IMR-90 (cell line): ENCODE results near the gene ASPG. TPM values are rescaled to one million over a fixed set of nuclear protein-coding genes. Genes with fewer than 3 reads are reported as not detected.
A peak's percentile ranks its signal among the peaks of the same experiment; 100 is the strongest.

Experiments used
- ATAC-seq: fragments of 200-7000 bp; cut with Tn5 transposase; 2 replicates; pipeline ENCODE4 v1.9.1; 2020; ENCODE audit warnings: low read depth, mild to moderate bottlenecking, moderate library complexity
- BruUV-seq: library from RNA; stranded (reverse); fragments of 400-500 nt; replicated peaks from 2 replicates; lab custom pipeline; 2021; lab: Mats Ljungman, UMichigan
- CTCF ChIA-PET: fragments of 300-600 bp; formaldehyde crosslinking; extraction: SDS; loops from one replicate; lab custom pipeline; 2021; ENCODE audit warnings: antibody characterized with exemption; lab: Yijun Ruan, JAX
- POLR2A ChIA-PET: fragments of 300-600 bp; sonication (Branson Sonifier 250); formaldehyde crosslinking; loops from one replicate; lab custom pipeline; 2022; ENCODE audit warnings: antibody characterized with exemption; ENCODE audit not compliant: unreplicated experiment; lab: Charles Lee
- DNase-seq: peaks from one replicate; pipeline ENCODE4 v3.0.0; 2013
- H2AFZ ChIP-seq: replicated peaks from 2 replicates; pipeline ENCODE3; 2013; ENCODE audit warnings: low read length, mild to moderate bottlenecking; ENCODE audit not compliant: poor library complexity
- H2AK5ac ChIP-seq: 2 replicates; pipeline ENCODE4 v1.6.1; 2013; ENCODE audit warnings: low read depth, low read length, inconsistent platforms
- H2AK9ac ChIP-seq: replicated peaks from 2 replicates; pipeline ENCODE3; 2013; ENCODE audit warnings: mild to moderate bottlenecking, low read depth, low read length, moderate library complexity; ENCODE audit not compliant: poor library complexity
- H2BK120ac ChIP-seq: 2 replicates; pipeline ENCODE4 v1.6.1; 2013; ENCODE audit warnings: low read depth, low read length, inconsistent platforms
- H2BK15ac ChIP-seq: 3 replicates; pipeline ENCODE4 v1.6.1; 2013; ENCODE audit warnings: low read depth, low read length, inconsistent platforms
- H2BK20ac ChIP-seq: 2 replicates; pipeline ENCODE4 v1.6.1; 2013; ENCODE audit warnings: low read depth, mild to moderate bottlenecking, inconsistent platforms, low read length, moderate library complexity
- H2BK5ac ChIP-seq: 2 replicates; pipeline ENCODE4 v1.6.1; 2013; ENCODE audit warnings: mild to moderate bottlenecking, low read depth, low read length, inconsistent platforms; ENCODE audit not compliant: poor library complexity, severe bottlenecking
- H3K14ac ChIP-seq: replicated peaks from 2 replicates; pipeline ENCODE4 v1.6.1; 2013; ENCODE audit warnings: low read depth, low read length, inconsistent platforms
- H3K18ac ChIP-seq: 2 replicates; pipeline ENCODE4 v1.6.1; 2013; ENCODE audit warnings: low read depth, low read length, control low read depth
- H3K23ac ChIP-seq: 2 replicates; pipeline ENCODE4 v1.6.1; 2013; ENCODE audit warnings: low read depth, low read length, inconsistent platforms
- H3K27ac ChIP-seq: 2 replicates; pipeline ENCODE4 v1.5.1; 2013; ENCODE audit warnings: mild to moderate bottlenecking, control low read depth, low read length; ENCODE audit not compliant: insufficient read depth
- H3K27me3 ChIP-seq: 2 replicates; pipeline ENCODE4 v1.6.1; 2013; ENCODE audit warnings: low read length; ENCODE audit not compliant: control insufficient read depth, insufficient read depth
- H3K36me3 ChIP-seq: 2 replicates; pipeline ENCODE4 v1.6.1; 2013; ENCODE audit warnings: low read length, mixed read lengths; ENCODE audit not compliant: control insufficient read depth, insufficient read depth
- H3K4ac ChIP-seq: 2 replicates; pipeline ENCODE4 v1.6.1; 2013; ENCODE audit warnings: low read depth, low read length, inconsistent platforms
- H3K4me1 ChIP-seq: 2 replicates; pipeline ENCODE4 v1.6.1; 2013; ENCODE audit warnings: low read length, mixed read lengths; ENCODE audit not compliant: control insufficient read depth, insufficient read depth
- H3K4me2 ChIP-seq: 2 replicates; pipeline ENCODE4 v1.6.1; 2013; ENCODE audit warnings: low read depth, mild to moderate bottlenecking, control low read depth, low read length, moderate library complexity
- H3K4me3 ChIP-seq: 2 replicates; pipeline ENCODE4 v1.5.1; 2013; ENCODE audit warnings: low read depth, mild to moderate bottlenecking, control low read depth, low read length, moderate library complexity; ENCODE audit not compliant: insufficient read depth
- H3K56ac ChIP-seq: 2 replicates; pipeline ENCODE4 v1.6.1; 2013; ENCODE audit warnings: low read length, inconsistent platforms; ENCODE audit not compliant: insufficient read depth; ENCODE audit errors: extremely low read depth
- H3K79me1 ChIP-seq, 2 experiments: 2 replicates each; pipeline ENCODE4 v1.6.1; 2013; ENCODE audit warnings: low read length in 2 of 2, inconsistent platforms in 1 of 2, low read depth in 1 of 2
- H3K9ac ChIP-seq: 2 replicates; pipeline ENCODE4 v1.6.1; 2013; ENCODE audit warnings: low read depth, low read length, control low read depth
- H3K9me1 ChIP-seq: 2 replicates; pipeline ENCODE4 v1.6.1; 2013; ENCODE audit warnings: low read length, inconsistent platforms; ENCODE audit not compliant: insufficient read depth
- H3K9me3 ChIP-seq: 2 replicates; pipeline ENCODE4 v1.6.1; 2013; ENCODE audit warnings: low read length; ENCODE audit not compliant: control insufficient read depth, insufficient read depth
- H4K20me1 ChIP-seq: 2 replicates; pipeline ENCODE4 v1.6.1; 2013; ENCODE audit warnings: low read length, inconsistent platforms; ENCODE audit not compliant: insufficient read depth
- H4K5ac ChIP-seq: 2 replicates; pipeline ENCODE4 v1.6.1; 2013; ENCODE audit warnings: mild to moderate bottlenecking, low read depth, low read length, control low read depth
- H4K8ac ChIP-seq, 2 experiments: 2 replicates each; pipeline ENCODE4 v1.6.1; 2013; ENCODE audit warnings: low read depth in 2 of 2, low read length in 2 of 2, control low read depth in 1 of 2, inconsistent platforms in 1 of 2
- H4K91ac ChIP-seq: 2 replicates; pipeline ENCODE4 v1.6.1; 2013; ENCODE audit warnings: low read depth, low read length, inconsistent platforms; ENCODE audit not compliant: insufficient read depth
- CEBPB ChIP-seq: IDR thresholded peaks from 2 replicates; pipeline ENCODE4 v1.6.1; 2012; ENCODE audit warnings: low read depth, low read length, improper control_type of control experiment
- FOS ChIP-seq: fragments of 150-350 bp; IDR thresholded peaks from 2 replicates; pipeline ENCODE4 v1.6.1; 2016; ENCODE audit warnings: low read depth, low read length
- MAFK ChIP-seq: IDR thresholded peaks from 2 replicates; pipeline ENCODE4 v1.6.1; 2012; ENCODE audit warnings: low read depth, low read length, improper control_type of control experiment
- RAD21 ChIP-seq: IDR thresholded peaks from 2 replicates; pipeline ENCODE4 v1.6.1; 2012; ENCODE audit warnings: low read length, improper control_type of control experiment
- RCOR1 ChIP-seq: IDR thresholded peaks from 2 replicates; pipeline ENCODE4 v1.6.1; 2012; ENCODE audit warnings: mild to moderate bottlenecking, low read length, improper control_type of control experiment; ENCODE audit not compliant: insufficient replicate concordance
- RFX5 ChIP-seq: IDR thresholded peaks from 2 replicates; pipeline ENCODE4 v1.8.0; 2012; ENCODE audit warnings: low read depth, mild to moderate bottlenecking, low read length, moderate library complexity
- SMC3 ChIP-seq: fragments of 150-350 bp; IDR thresholded peaks from 2 replicates; pipeline ENCODE4 v1.6.1; 2016; ENCODE audit warnings: low read depth, mild to moderate bottlenecking, antibody characterized with exemption, low read length, moderate library complexity
- WGBS, 2 experiments: methylation state at CpG; one replicate each; pipeline versions ENCODE4 v1.1.5 to v1.1.7; 2013; ENCODE audit warnings: missing lambda C conversion rate in 2 of 2; ENCODE audit not compliant: insufficient read length in 1 of 2; ENCODE audit errors: extremely low coverage in 2 of 2; 5-methylcytosine and 5-hydroxymethylcytosine counted together
- dilution Hi-C: fragments of 300-500 bp; cut with HindIII; formaldehyde crosslinking; loops from one replicate; pipeline ENCODE4 v1.14.3; 2018; ENCODE audit warnings: low sequenced_read_pairs; ENCODE audit not compliant: unreplicated experiment
- in situ Hi-C: fragments of 300-500 bp; cut with MboI; formaldehyde crosslinking; loops from 3 replicates; pipeline ENCODE4 v1.14.3; 2019; ENCODE audit warnings: low sequenced_read_pairs, inconsistent platforms, mixed read lengths
- intact Hi-C: fragments of 100-400 bp; cut with micrococcal nuclease; formaldehyde crosslinking; loops from 2 replicates; pipeline ENCODE4 v1.10.0; 2022
- polyA plus RNA-seq, 3 experiments: library from polyadenylated mRNA; depleted of rRNA; stranded (reverse); fragments of >200 nt; gene quantifications; 2 replicates each; pipeline ENCODE4 v1.2.3, GENCODE V29; 2012; ENCODE audit warnings: low replicate concordance in 1 of 3
- total RNA-seq: library from RNA; depleted of rRNA; stranded (reverse); fragments of >200 nt; gene quantifications from 2 replicates; pipeline ENCODE4 v1.2.3, GENCODE V29; 2012
- TF ChIP-seq, protein P1 (sequence below): fragments of 150-350 bp; IDR thresholded peaks from 2 replicates; pipeline ENCODE4 v1.6.1; 2017; ENCODE audit warnings: mild to moderate bottlenecking, antibody characterized with exemption, low read length, low read depth
- TF ChIP-seq, protein P2 (sequence below): conservative IDR thresholded peaks from 2 replicates; pipeline ENCODE4 v1.5.1; 2012; ENCODE audit warnings: mild to moderate bottlenecking, low read depth, low read length, improper control_type of control experiment

Gene ASPG
- total and polyA plus RNA-seq, 2 of the 4 experiments (the other 2 are of a cell fraction), result not detected

- POLR2A ChIA-PET, result no interaction called here
- no peak for ATAC-seq
- Histone ChIP-seq H4K5ac (no peak overlapping the region), H4K8ac (no peak overlapping the region), H3K4me3 (no peak overlapping the region), H3K18ac (no peak overlapping the region), H3K56ac (no peak overlapping the region), H2AFZ (peak overlapping the region; percentile 21), H3K9me1 (no peaks in the 10 kb centered on the region), H3K27me3 (peaks cover 47% of the 10 kb centered on the region), H2BK5ac (no peak overlapping the region), H2AK9ac (no peak overlapping the region), H3K79me1 (no peaks in the 10 kb centered on the region), H2BK15ac (no peak overlapping the region), H2BK120ac (no peak overlapping the region), H2BK20ac (no peak overlapping the region), H3K4ac (no peak overlapping the region), H2AK5ac (no peak overlapping the region), H3K14ac (no peak overlapping the region), H4K20me1 (no peaks in the 10 kb centered on the region), H3K9me3 (no peaks in the 10 kb centered on the region), H3K36me3 (no peaks in the 10 kb centered on the region), H3K23ac (no peak overlapping the region), H3K4me2 (no peak overlapping the region), H3K27ac (no peak overlapping the region), H4K91ac (no peak overlapping the region), H3K9ac (no peak overlapping the region), H3K4me1 (no peaks in the 10 kb centered on the region; the same call in 1 of the 2 replicates)
- BruUV-seq, result no TSS peak
- dilution Hi-C loops (no loop called here), in situ Hi-C loops (loop anchor here (10.0 kb wide), 1 partner anchor 506 kb away; no protein-coding TSS in a partner anchor), intact Hi-C loops (no loop called here)
- DNase-seq, result no peak
- WGBS, 2 experiments, result 0% methylated on average over 28 of the region's 73 CpGs; no CpG with 5 or more reads in 1 of the 2 experiments
- CTCF ChIA-PET, result no interaction called here
- TF ChIP-seq, protein P1, sequence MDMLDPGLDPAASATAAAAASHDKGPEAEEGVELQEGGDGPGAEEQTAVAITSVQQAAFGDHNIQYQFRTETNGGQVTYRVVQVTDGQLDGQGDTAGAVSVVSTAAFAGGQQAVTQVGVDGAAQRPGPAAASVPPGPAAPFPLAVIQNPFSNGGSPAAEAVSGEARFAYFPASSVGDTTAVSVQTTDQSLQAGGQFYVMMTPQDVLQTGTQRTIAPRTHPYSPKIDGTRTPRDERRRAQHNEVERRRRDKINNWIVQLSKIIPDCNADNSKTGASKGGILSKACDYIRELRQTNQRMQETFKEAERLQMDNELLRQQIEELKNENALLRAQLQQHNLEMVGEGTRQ, result no peak
- TF ChIP-seq SMC3, result no peak
- TF ChIP-seq MAFK, result no peak
- TF ChIP-seq RFX5, result no peak
- TF ChIP-seq FOS, result no peak
- no peak for TF ChIP-seq RCOR1
- no peak for TF ChIP-seq CEBPB
- TF ChIP-seq, protein P2, sequence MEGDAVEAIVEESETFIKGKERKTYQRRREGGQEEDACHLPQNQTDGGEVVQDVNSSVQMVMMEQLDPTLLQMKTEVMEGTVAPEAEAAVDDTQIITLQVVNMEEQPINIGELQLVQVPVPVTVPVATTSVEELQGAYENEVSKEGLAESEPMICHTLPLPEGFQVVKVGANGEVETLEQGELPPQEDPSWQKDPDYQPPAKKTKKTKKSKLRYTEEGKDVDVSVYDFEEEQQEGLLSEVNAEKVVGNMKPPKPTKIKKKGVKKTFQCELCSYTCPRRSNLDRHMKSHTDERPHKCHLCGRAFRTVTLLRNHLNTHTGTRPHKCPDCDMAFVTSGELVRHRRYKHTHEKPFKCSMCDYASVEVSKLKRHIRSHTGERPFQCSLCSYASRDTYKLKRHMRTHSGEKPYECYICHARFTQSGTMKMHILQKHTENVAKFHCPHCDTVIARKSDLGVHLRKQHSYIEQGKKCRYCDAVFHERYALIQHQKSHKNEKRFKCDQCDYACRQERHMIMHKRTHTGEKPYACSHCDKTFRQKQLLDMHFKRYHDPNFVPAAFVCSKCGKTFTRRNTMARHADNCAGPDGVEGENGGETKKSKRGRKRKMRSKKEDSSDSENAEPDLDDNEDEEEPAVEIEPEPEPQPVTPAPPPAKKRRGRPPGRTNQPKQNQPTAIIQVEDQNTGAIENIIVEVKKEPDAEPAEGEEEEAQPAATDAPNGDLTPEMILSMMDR, result no peak
- TF ChIP-seq RAD21, result no peak
Observed at GRCh38 chr14:104138718-104139459, 53.4 kb downstream of the ASPG start.
